T-helper 2 cell treated with Interferon-gamma antibody and Interleukin-4, amounts not matched to agents 100 ng/mL and 5 ng/mL, for 36 hours (primary cell): Measurements from ENCODE around the gene ARL2. TPM values are rescaled to one million over a fixed set of nuclear protein-coding genes. Genes with fewer than 3 reads are reported as not detected.
"Not testable (repeated sequence)": the region's sequence is repeated elsewhere in the genome, so short reads cannot be mapped to it uniquely, and the experiment has no call there.

ENCODE experiments used
- intact Hi-C: fragments of 100-400 bp; cut with micrococcal nuclease; formaldehyde crosslinking; loops from one replicate; pipeline ENCODE4 v1.15.1; 2023
- total RNA-seq: library from RNA; stranded (reverse); gene quantifications from 2 replicates; pipeline ENCODE4 v1.2.3, GENCODE V29; 2022

ARL2 gene
- total RNA-seq, 1 donor from 2014 or later: 60.1 TPM

DNA sequence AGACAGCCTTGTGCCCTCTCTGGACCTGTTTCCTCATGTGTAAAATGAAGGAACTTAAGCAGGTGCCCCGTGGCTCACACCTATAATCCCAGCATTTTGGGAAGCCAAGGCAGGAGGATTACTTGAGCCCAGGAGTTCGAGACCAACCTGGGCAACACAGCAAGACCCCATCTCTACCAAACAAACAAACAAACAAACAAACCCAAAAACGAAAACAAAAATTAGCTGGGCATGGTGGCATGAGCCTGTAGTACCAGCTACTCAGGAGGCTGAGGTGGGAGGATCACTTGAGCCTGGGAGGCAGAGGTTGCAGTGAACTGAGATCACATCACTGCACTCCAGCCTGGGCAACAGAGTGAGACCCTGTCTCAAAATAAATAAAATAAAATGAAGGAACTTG, 10.0 kb upstream of the ARL2 start:
- intact Hi-C loops: not testable (repeated sequence)

GRCh38 chr11:65008016-65008415, 5.9 kb upstream of the ARL2 start:
- intact Hi-C loops: no loop called here

- intact Hi-C loops: no loop called here
These were observed 5.1 kb upstream of the ARL2 start for GRCh38 chr11:65008873-65009272.

DNA sequence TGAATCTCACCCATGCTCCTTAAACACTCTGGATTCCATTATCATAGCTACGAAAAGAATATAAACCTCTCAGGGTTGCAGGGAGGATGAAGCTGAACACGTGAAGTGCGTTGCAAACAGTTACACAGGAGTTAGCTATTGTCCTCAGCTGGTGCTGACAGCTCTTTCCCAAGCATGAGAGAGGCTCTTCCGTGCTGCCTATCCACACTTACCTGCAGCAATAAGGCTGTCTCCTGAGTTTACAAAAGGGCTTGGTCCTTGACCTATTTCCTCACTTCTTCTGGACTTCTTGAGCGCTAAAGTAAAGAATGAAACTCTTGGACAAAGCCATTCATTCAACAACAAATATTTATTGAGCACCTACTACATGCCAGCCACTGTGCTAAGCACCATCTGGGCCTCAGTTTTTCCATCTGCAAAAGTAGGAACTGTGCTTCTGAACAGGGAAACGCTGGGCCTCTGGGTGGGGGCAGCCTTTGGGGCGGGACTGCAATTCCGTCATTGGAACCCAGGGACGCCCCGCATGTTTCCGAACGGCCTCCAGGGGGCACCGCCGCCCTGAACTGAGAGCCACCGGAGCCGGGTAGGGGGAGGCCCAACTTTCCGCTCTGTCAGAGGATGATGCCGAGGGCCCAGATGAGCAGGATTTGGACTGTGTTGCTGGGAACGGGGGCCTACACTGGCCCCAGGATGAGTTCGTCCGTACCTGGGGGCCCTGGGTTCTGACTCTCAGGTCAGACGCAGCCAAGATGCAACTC, 651 bp upstream of the ARL2 start:
- intact Hi-C loops: loop anchor here (1.0 to 10.0 kb wide), 6 partner anchors 28 to 239 kb away; partner anchors contain the start of genes PPP2R5B, SAC3D1, SF1 and ZNHIT2

GRCh38 chr11:65014726-65015227, 817 bp downstream of the ARL2 start:
- intact Hi-C loops: loop anchor here (1.0 to 10.0 kb wide), 4 partner anchors 13 to 240 kb away; partner anchors contain the start of genes PPP2R5B, SF1 and SNX15

DNA sequence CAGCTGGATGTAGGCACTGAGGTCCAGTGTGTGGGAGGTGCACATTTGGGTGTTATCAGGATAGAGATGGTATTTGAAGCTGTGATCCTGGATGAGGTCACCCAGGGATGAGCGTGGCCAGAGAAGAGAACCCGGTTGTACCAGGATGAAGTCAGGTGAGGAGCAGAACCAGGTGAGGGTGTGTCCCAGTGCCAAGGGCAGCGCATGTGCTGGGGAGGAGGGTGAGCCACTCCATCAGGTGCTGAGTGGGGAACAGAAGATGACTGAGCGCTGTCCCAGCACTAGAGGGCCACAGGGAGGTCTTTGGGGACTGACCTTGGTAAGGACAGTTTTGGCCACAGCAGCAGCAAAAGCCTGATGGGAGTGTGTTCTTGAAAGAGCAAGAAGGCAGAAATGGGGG, 2.7 kb downstream of the ARL2 start:
- intact Hi-C loops: loop anchor here (10.0 kb wide), 1 partner anchor 242 kb away; the partner anchor contains the start of gene SF1

DNA sequence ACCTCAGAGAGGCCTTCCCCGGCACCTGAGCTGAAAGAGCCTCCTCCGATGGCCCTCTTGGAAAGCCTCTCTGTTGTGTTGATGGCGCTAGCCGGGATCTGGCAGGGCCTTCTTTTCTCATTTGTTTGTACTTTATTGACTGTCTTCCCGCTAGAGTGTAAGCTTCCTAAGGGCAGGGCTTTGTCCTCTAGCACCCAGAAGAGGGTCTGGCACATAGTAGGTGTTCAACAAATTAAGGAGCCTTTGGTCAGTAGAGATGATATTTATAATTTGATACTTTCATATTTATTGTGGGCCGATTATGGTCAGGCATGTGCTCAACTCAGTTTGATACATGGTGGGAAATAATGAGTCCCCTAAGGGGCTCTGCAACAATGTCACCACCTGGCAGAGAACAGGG, 4.0 kb downstream of the ARL2 start:
- intact Hi-C loops: loop anchor here (10.0 kb wide), 1 partner anchor 243 kb away; the partner anchor contains the start of gene SF1

DNA sequence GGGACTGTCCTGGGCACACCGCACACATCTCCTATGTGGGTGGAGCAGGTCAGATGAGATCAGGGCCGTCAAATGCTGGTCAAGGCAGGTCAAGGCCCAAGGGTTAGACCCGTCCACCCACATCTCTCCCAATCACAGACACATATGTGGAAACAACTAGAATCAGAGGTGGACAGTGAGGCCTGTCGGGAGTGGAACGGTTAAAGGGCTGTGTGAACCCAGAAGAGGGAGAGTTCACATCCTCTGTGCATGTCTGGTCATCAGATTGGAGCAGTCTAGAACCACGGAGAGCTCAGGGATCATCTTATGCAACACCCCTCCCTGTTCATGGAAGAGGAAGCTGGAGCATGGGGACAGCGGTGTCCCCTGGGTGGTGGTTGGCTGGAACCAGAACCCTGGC, 5.9 kb downstream of the ARL2 start:
- intact Hi-C loops: loop anchor here (10.0 kb wide), 1 partner anchor 245 kb away; the partner anchor contains the start of gene SF1

- intact Hi-C loops: no loop called here
These were observed 7.0 kb downstream of the ARL2 start for GRCh38 chr11:65021003-65021402.

- intact Hi-C loops: no loop called here
These were observed 7.5 kb downstream of the ARL2 start for GRCh38 chr11:65021509-65021908.

DNA sequence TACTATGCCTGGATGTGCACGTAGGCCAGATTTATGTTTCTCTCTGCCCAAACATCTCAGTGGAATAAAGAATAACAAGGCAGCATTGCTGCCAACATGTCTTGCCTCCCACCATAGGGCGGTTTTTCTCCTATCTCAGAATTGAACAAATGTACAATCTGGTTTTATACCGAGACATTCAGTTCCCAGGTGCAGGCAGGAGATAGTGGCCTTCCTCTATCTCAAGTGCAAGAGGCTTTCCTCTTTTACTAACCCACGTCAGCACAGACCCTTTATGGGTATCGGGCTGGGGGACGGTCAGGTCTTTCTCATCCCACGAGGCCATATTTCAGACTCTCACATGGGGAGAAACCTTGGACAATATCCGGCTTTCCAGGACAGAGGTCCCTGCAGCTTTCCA, 9.5 kb downstream of the ARL2 start:
- intact Hi-C loops: not testable (repeated sequence)

DNA sequence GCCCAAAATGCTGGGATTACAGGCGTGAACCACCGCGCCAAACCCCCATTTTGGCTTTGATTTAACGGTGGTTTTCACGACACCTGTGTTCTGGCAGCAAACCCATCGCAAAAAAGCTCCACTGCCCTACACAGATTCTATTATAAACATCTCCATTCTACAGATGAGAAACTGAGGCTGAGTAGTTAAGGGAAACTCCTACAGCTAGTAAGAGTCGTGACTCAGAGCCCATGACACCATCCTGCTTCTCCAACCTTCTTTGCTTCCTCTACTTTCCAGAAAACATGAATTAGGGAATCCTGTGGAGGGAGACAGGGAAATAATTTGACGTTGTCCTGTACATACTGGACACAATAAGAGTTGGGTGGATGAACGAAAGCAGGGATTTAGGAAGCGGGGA, 12.8 kb downstream of the ARL2 start:
- intact Hi-C loops: loop anchor here (1.0 kb wide), 7 partner anchors 13 to 110 kb away; partner anchors contain the start of genes ARL2, ATG2A, CDCA5 and PPP2R5B

GRCh38 chr11:65027213-65028067, 13.5 kb downstream of the ARL2 start, which contains the start of gene SNX15:
TSS of gene SNX15 (plus strand) at chr11:65027439. CDS start at chr11:65027538, 99 bp downstream.
- intact Hi-C loops: loop anchor here (1.0 kb wide), 7 partner anchors 13 to 110 kb away; partner anchors contain the start of genes ARL2, ATG2A, CDCA5 and PPP2R5B

DNA sequence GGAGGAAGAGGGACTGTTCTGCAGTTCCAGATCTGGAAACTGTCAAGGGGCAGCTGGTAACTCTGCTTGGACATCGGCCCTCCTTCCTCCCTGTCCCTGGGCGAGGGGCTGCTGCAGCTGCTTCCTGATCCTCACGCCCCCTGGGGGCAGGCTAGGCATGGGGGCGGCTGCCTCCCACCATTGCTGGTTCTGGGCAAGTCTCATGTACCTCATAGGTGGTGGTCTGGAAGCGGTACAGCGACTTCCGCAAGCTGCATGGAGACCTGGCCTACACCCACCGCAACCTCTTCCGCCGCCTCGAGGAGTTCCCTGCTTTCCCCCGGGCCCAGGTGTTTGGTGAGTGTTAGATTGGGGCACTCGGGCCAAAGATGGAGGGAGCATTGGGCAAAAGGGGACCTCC, 18.3 kb downstream of the ARL2 start:
- intact Hi-C loops: no loop called here

GRCh38 chr11:65034423-65034822, 20.5 kb downstream of the ARL2 start:
- intact Hi-C loops: no loop called here

DNA sequence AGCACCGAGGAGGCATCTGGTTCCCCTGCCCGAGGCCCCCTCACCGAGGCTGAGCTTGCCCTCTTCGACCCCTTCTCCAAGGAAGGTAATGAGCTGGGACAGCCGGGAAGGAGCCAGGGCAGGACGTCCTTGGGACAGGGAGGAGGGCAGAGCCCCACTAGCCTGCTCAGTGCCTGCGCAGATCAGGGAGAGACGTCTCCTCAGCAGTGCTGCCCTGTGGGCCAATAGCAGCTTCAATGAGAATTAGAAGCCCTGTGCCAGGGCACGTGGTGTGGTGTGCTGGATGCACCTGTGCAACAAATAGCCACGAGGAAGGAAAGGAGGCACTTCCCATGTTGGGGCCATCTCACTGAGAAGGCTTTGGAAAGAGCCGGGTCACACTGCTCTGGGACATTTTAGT, 21.6 kb downstream of the ARL2 start:
- intact Hi-C loops: no loop called here

- intact Hi-C loops: no loop called here
These were observed 23.0 kb downstream of the ARL2 start for GRCh38 chr11:65036931-65037330.

- intact Hi-C loops: loop anchor here (1.0 kb wide), 2 partner anchors 13 to 77 kb away; partner anchors contain the start of genes SNX15 and ZNHIT2
These were observed 26.5 kb downstream of the ARL2 start for GRCh38 chr11:65040520-65040846.

- intact Hi-C loops: loop anchor here (1.0 kb wide), 5 partner anchors 14 to 124 kb away; partner anchors contain the start of genes ATG2A, CDCA5, SNX15 and ZFPL1
These were observed 27.1 kb downstream of the ARL2 start, which contains the start of gene SAC3D1 for GRCh38 chr11:65040847-65041622. TSS of gene SAC3D1 (plus strand) at chr11:65041210. CDS start at chr11:65041293, 83 bp downstream.

DNA sequence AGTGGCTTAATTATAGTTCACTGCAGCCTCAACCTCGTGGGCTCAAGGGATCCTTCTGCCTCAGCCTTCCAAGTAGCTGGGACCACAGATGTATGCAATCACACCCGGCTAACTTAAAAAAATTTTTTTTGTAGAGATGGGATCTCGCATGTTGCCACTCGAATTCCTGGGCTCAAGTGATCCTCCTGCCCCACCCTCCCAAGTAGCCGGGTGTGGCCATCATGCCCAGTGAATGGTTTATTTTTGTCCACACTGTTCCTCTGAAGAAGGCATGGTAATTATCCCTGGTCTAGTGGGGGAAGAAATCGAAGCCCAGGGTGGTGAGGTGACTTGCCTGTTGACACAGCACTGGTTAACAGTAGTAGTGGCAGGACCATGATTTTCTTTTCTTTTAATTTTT, 28.9 kb downstream of the ARL2 start:
- intact Hi-C loops: no loop called here
